ENCODE data around the gene TYMP. TPM values are rescaled to one million over a fixed set of nuclear protein-coding genes. Genes with fewer than 3 reads are reported as not detected.

Gene TYMP
- total and polyA plus RNA-seq, 2 experiments from 2014 or later, result 7.8 to 10.0 TPM

GRCh38 chr22:50502628-50503474 is 27.0 kb downstream of the TYMP start:
- Histone ChIP-seq H3K4me3 (no peak overlapping the region), H3K9me3 (ENCODE audit: low read depth) (no peaks in the 10 kb centered on the region), H3K4me1 (ENCODE audit: low read depth) (no peaks in the 10 kb centered on the region), H3K27ac (no peak overlapping the region), H3K36me3 (peaks cover 8% of the 10 kb centered on the region), H3K27me3 (no peaks in the 10 kb centered on the region)
- TF ChIP-seq CTCF (IDR thresholded peaks at IDR 0.05; ENCODE audit: low read depth, low read length), result no peak
- no peak for DNase-seq (ENCODE audit: low read depth in 1 of 2, low spot score in 1 of 2)

- no peak overlapping the region for H3K27ac ChIP-seq
These were observed 27.7 kb downstream of the TYMP start for GRCh38 chr22:50502096-50502495.

GRCh38 chr22:50500452-50500851 is 29.4 kb downstream of the TYMP start:
- Histone ChIP-seq H3K4me3 (no peak overlapping the region), H3K27me3 (no peaks in the 10 kb centered on the region), H3K4me1 (ENCODE audit: low read depth) (no peaks in the 10 kb centered on the region), H3K9me3 (ENCODE audit: low read depth) (no peaks in the 10 kb centered on the region), H3K36me3 (peaks cover 4% of the 10 kb centered on the region), H3K27ac (no peak overlapping the region)
- TF ChIP-seq CTCF (IDR thresholded peaks at IDR 0.05; ENCODE audit: low read depth, low read length), result no peak
- DNase-seq (ENCODE audit: low read depth in 1 of 2, low spot score in 1 of 2), result no peak

More at GRCh38 chr22:50502096-50502495, 27.7 kb downstream of the TYMP start:
- H3K4me3 ChIP-seq, result no peak overlapping the region
- no peak for TF ChIP-seq CTCF (IDR thresholded peaks at IDR 0.05; ENCODE audit: low read depth, low read length)
- DNase-seq (ENCODE audit: low read depth in 1 of 2, low spot score in 1 of 2), result no peak
- H3K36me3 ChIP-seq, result peaks cover 8% of the 10 kb centered on the region
- H3K4me1 ChIP-seq (ENCODE audit: low read depth), result no peaks in the 10 kb centered on the region
- H3K27me3 ChIP-seq, result no peaks in the 10 kb centered on the region
- H3K9me3 ChIP-seq (ENCODE audit: low read depth), result no peaks in the 10 kb centered on the region

- DNase-seq (ENCODE audit: low read depth in 1 of 2, low spot score in 1 of 2), result peak; percentile 70 to 86
These were observed 31.4 kb downstream of the TYMP start for GRCh38 chr22:50498322-50498890.

GRCh38 chr22:50497093-50497492 is 32.7 kb downstream of the TYMP start:
- no peaks in the 10 kb centered on the region for H3K36me3 ChIP-seq
- no peaks in the 10 kb centered on the region for H3K9me3 ChIP-seq (ENCODE audit: low read depth)
- no peak for TF ChIP-seq CTCF (IDR thresholded peaks at IDR 0.05; ENCODE audit: low read depth, low read length)
- no peak for DNase-seq (ENCODE audit: low read depth in 1 of 2, low spot score in 1 of 2)
- H3K4me1 ChIP-seq (ENCODE audit: low read depth), result no peaks in the 10 kb centered on the region
- H3K27ac ChIP-seq, result no peak overlapping the region
- no peaks in the 10 kb centered on the region for H3K27me3 ChIP-seq
- H3K4me3 ChIP-seq, result no peak overlapping the region

More at GRCh38 chr22:50498322-50498890, 31.4 kb downstream of the TYMP start:
- Histone ChIP-seq H3K36me3 (no peaks in the 10 kb centered on the region), H3K4me1 (ENCODE audit: low read depth) (no peaks in the 10 kb centered on the region), H3K9me3 (ENCODE audit: low read depth) (no peaks in the 10 kb centered on the region), H3K27me3 (no peaks in the 10 kb centered on the region), H3K27ac (no peak overlapping the region), H3K4me3 (no peak overlapping the region)
- peak; percentile 79 for TF ChIP-seq CTCF (IDR thresholded peaks at IDR 0.05; ENCODE audit: low read depth, low read length)
